Omental fat pad (tissue), 4 donors: Measurements from ENCODE around the gene HTRA1. TPM values are rescaled to one million over a fixed set of nuclear protein-coding genes. Genes with fewer than 3 reads are reported as not detected.
A peak's percentile ranks its signal among the peaks of the same experiment; 100 is the strongest.

ENCODE experiments used
- ATAC-seq: fragments of 150-250 bp; one replicate; pipeline ENCODE4 v1.9.1; 2016; ENCODE audit warnings: mild to moderate bottlenecking, moderate library complexity; ENCODE audit not compliant: low FRiP score
- DNase-seq: peaks from one replicate; pipeline ENCODE4 v3.0.0-alpha.2; 2019; ENCODE audit warnings: low spot score
- total RNA-seq, 4 donors: library from RNA; depleted of rRNA; stranded (reverse); fragments of >200 nt; gene quantifications; one replicate each; pipeline ENCODE4 v1.1.0, GENCODE V29; 2016
- TF ChIP-seq, protein P1 (sequence below), 3 donors: fragments of 450-650 bp; IDR thresholded peaks; one replicate each; pipeline ENCODE4 v1.5.1; 2016 to 2017; ENCODE audit warnings: antibody characterized with exemption in 3 of 3, mild to moderate bottlenecking in 3 of 3, moderate library complexity in 2 of 3

HTRA1 gene
- total RNA-seq, 4 donors from 2014 or later = 92.8 to 402 (median 260) TPM

DNA sequence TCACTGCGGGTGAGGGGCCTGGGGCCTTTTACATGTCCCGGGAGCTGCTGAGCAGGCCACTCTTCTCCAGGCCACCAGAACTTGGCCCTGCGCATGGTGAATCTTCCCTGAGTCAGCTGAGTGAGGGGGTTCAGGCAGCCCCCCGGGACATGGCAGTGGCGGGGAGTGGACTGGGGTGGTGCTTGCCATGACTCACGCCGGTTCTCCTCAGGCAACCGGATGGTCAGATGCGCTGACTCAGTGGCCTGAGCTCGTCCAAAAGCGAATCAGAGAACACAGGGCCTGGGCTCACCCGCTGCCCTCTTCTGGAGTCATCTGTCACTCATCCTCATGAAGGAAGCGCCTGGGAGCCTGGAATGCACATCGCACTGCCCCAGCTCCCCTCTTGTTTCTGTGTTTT is 33.5 kb downstream of the HTRA1 start:
- ATAC-seq (peak; percentile 45), DNase-seq (peak; percentile 58)
- TF ChIP-seq, protein P1, sequence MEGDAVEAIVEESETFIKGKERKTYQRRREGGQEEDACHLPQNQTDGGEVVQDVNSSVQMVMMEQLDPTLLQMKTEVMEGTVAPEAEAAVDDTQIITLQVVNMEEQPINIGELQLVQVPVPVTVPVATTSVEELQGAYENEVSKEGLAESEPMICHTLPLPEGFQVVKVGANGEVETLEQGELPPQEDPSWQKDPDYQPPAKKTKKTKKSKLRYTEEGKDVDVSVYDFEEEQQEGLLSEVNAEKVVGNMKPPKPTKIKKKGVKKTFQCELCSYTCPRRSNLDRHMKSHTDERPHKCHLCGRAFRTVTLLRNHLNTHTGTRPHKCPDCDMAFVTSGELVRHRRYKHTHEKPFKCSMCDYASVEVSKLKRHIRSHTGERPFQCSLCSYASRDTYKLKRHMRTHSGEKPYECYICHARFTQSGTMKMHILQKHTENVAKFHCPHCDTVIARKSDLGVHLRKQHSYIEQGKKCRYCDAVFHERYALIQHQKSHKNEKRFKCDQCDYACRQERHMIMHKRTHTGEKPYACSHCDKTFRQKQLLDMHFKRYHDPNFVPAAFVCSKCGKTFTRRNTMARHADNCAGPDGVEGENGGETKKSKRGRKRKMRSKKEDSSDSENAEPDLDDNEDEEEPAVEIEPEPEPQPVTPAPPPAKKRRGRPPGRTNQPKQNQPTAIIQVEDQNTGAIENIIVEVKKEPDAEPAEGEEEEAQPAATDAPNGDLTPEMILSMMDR (IDR thresholded peaks at IDR 0.05) = no peak

GRCh38 chr10:122495406-122496340 is 34.3 kb downstream of the HTRA1 start:
- ATAC-seq (no peak), DNase-seq (no peak)
- TF ChIP-seq, protein P1 (IDR thresholded peaks at IDR 0.05) = no peak

- no peak for DNase-seq
- TF ChIP-seq, protein P1 (IDR thresholded peaks at IDR 0.05) = no peak
- ATAC-seq = no peak
These were observed 35.9 kb downstream of the HTRA1 start for GRCh38 chr10:122497241-122497640.

- ATAC-seq (no peak), DNase-seq (no peak)
- TF ChIP-seq, protein P1 (IDR thresholded peaks at IDR 0.05) = no peak
These were observed 37.2 kb downstream of the HTRA1 start for GRCh38 chr10:122498521-122498920.

DNA sequence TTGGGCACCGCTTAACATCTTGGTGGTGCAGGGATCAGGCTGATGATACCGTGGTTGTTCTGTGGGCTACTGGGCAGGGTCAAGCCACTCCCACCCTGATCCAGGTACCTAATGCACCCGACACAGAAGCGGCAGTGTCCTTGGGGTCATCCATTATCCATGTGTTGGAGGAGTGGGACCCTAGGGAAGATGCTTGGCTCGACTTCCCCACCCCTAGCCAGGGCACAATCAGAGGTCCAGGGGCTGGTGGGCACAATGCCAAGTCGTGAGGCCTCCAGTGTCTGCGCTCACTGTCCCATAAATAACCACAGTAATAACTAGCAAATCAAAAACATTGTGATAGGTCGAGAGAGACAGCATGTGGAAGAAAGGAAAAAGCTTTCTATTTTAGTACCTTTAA is 37.7 kb downstream of the HTRA1 start:
- TF ChIP-seq, protein P1 (IDR thresholded peaks at IDR 0.05) = no peak
- ATAC-seq (no peak), DNase-seq (no peak)

DNA sequence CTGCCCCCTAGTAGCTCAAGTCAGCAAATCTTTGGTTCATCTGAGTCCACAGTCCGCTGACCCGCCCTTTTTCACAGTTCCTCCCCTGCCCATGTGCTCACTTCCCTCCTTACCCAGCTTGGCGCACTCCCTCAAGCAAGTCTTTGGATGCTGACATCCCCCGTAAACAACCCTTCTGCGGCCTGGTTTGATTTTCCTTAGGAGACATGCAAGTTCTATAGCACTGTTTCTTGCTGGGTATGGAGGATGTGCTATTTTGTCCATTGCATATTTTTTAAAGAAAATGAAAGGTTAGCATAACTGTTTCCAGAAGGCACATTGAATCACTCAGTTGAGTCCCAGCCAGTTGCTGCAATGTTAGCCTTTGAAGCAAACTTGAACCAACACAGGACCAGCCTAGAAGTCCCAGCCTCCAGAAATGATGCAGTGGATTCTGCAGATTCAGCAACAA is 38.2 kb downstream of the HTRA1 start:
- TF ChIP-seq, protein P1 (IDR thresholded peaks at IDR 0.05) = no peak
- DNase-seq (no peak), ATAC-seq (peak; percentile 60)

- TF ChIP-seq, protein P1 (IDR thresholded peaks at IDR 0.05) = no peak
- DNase-seq (no peak), ATAC-seq (no peak)
These were observed 38.8 kb downstream of the HTRA1 start for GRCh38 chr10:122500194-122500593.
